ENCODE measurements around the gene SLC7A11.

DNA sequence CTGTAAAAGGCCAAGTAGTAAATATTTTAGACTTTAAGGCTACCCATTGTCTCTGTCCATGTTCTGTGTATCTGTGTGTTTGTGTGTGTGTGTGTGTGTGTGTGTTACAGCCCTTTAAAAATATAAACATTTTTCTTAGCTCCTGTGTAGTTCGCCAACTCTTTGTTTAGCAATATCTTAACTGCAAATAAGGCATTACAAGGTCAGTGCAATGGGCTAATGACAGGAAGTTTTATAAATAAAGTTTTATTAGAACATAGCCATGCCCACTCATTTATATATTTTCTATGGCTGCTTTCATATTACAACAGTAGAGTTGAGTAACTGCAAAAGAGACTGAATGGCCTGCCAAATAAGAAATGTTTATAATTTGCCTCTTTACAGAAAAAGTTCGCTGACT, 5.9 kb upstream of the SLC7A11 start:
- TF ChIP-seq EZH2 (IDR thresholded peaks at IDR 0.05; ENCODE audit: low read depth, unreplicated experiment) (no peak), POLR2AphosphoS5 (IDR thresholded peaks at IDR 0.05; ENCODE audit: low read depth) (no peak), CREB1 (CRISPR knock-in tag; IDR thresholded peaks at IDR 0.05; ENCODE audit: low read depth) (no peak)
- TF ChIP-seq, protein P1, sequence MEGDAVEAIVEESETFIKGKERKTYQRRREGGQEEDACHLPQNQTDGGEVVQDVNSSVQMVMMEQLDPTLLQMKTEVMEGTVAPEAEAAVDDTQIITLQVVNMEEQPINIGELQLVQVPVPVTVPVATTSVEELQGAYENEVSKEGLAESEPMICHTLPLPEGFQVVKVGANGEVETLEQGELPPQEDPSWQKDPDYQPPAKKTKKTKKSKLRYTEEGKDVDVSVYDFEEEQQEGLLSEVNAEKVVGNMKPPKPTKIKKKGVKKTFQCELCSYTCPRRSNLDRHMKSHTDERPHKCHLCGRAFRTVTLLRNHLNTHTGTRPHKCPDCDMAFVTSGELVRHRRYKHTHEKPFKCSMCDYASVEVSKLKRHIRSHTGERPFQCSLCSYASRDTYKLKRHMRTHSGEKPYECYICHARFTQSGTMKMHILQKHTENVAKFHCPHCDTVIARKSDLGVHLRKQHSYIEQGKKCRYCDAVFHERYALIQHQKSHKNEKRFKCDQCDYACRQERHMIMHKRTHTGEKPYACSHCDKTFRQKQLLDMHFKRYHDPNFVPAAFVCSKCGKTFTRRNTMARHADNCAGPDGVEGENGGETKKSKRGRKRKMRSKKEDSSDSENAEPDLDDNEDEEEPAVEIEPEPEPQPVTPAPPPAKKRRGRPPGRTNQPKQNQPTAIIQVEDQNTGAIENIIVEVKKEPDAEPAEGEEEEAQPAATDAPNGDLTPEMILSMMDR (conservative IDR thresholded peaks at IDR 0.05; ENCODE audit: low read depth in 2 of 2), result no peak
- TF ChIP-seq, protein P2, sequence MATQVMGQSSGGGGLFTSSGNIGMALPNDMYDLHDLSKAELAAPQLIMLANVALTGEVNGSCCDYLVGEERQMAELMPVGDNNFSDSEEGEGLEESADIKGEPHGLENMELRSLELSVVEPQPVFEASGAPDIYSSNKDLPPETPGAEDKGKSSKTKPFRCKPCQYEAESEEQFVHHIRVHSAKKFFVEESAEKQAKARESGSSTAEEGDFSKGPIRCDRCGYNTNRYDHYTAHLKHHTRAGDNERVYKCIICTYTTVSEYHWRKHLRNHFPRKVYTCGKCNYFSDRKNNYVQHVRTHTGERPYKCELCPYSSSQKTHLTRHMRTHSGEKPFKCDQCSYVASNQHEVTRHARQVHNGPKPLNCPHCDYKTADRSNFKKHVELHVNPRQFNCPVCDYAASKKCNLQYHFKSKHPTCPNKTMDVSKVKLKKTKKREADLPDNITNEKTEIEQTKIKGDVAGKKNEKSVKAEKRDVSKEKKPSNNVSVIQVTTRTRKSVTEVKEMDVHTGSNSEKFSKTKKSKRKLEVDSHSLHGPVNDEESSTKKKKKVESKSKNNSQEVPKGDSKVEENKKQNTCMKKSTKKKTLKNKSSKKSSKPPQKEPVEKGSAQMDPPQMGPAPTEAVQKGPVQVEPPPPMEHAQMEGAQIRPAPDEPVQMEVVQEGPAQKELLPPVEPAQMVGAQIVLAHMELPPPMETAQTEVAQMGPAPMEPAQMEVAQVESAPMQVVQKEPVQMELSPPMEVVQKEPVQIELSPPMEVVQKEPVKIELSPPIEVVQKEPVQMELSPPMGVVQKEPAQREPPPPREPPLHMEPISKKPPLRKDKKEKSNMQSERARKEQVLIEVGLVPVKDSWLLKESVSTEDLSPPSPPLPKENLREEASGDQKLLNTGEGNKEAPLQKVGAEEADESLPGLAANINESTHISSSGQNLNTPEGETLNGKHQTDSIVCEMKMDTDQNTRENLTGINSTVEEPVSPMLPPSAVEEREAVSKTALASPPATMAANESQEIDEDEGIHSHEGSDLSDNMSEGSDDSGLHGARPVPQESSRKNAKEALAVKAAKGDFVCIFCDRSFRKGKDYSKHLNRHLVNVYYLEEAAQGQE (IDR thresholded peaks at IDR 0.05; ENCODE audit: unreplicated experiment), result no peak
- TF ChIP-seq, protein P3, sequence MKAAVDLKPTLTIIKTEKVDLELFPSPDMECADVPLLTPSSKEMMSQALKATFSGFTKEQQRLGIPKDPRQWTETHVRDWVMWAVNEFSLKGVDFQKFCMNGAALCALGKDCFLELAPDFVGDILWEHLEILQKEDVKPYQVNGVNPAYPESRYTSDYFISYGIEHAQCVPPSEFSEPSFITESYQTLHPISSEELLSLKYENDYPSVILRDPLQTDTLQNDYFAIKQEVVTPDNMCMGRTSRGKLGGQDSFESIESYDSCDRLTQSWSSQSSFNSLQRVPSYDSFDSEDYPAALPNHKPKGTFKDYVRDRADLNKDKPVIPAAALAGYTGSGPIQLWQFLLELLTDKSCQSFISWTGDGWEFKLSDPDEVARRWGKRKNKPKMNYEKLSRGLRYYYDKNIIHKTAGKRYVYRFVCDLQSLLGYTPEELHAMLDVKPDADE (IDR thresholded peaks at IDR 0.05), result no peak

Data from GM23338 (cell line).